Stimulated activated CD4-positive, alpha-beta T cell treated with anti-CD3 and anti-CD28 coated beads, Interleukin-12 subunit alpha, Interleukin-12 subunit beta, amount 100 ng/mL, for 48 hours (primary cell): ENCODE measurements around the gene TRMU.

Experiments used
- DNase-seq, 3 donors: peaks; one replicate each; pipeline ENCODE4 v3.0.0-alpha.2; 2020; ENCODE audit warnings: low read depth in 2 of 3, low spot score in 1 of 3

Gene TRMU

DNA sequence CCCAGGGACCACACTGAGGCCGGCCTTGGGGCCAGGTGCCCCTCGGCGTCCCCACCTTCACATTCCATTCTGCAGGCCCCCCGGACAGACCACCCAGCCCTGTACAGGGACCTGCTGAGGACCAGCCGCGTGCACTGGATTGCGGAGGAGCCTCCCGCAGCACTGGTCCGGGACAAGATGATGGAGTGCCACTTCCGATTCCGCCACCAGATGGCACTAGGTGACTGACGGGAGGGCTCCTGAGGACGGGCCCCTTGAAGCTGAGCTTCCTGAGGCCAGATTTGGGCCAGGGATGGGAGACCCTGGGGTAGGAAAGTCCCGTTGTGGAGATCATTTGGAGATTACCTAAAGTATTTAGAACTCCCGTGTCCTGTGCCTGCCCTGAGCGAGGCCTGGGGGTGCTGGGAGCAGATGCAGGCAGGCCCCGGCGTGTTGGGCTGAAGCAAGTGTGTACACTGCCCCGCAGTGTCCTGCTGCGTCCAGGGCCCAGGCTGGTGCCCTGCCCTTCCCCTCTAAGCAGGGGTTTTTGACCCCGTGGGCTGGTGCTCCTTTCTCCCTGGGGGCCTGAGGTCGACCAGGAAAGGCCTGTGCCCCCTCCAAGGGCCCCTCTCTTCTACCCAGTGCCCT, 20.0 kb downstream of the TRMU start:
- DNase-seq, result peak; percentile 27 to 54 (median 47)

DNA sequence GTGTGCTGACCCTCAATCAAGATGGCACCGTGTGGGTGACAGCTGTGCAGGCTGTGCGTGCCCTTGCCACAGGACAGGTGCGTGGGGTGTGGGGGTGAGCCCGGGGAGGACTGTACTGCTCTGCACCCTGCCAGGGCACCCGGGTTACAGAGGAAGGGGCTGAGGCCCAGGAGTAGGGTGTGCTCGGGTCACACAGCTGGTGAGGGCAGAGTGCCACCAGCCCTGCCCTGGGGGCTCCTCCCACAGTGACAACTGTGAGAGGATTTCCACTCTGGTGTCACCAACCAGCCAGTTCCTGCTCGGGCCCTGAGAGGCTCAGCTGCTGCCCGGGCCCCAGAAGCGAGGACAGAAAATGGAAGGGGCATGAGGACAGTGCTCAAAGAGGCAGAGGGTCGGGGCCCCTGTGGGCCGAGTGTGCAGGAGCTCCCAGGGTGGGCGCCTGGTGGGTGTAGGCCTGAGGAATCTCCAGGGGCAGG, 20.5 kb downstream of the TRMU start:
- no peak for DNase-seq

DNA sequence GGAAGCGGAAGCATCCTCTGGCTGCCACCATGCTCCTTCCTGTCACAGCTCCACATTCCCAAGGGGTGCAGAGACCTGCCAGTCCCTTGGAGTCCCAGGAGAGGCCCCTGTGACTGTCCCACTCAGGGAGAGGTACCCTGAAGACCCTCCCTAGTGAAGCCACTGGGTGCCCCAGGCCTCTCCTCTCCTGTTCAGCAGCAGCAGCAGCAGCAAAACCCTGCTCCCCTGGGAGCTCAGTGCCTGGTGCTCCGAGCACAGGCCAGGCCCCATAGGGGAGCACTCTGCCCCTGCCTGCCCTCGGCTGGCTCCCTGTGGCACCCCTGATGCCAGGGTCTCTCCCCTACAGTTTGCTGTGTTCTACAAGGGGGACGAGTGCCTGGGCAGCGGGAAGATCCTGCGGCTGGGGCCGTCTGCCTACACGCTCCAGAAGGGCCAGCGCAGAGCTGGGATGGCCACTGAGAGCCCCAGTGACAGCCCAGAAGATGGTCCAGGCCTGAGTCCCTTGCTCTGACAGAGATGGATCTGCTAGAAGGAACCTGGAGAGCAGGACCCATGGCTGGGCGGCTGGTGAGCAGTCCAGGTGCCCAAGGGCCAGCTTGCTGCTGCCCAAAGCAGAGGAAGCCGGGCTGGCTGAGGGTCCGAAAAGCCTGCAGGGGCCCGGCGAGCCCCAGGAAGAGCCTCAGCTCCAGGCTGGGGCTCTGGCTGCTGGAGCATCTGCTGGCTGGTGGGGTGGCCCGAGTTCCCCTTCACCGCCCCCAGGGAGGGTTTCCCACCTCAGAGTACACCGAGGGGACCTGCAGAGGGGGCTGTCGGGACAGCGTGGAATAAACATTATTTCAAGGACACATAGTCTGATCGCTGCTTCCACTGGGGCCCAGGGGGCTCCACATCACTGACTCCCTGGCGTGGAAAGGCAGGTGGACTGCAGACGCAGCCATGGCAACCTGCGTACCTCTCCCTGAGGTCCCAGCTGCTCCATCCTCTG, 21.3 kb downstream of the TRMU start:
- no peak for DNase-seq

DNA sequence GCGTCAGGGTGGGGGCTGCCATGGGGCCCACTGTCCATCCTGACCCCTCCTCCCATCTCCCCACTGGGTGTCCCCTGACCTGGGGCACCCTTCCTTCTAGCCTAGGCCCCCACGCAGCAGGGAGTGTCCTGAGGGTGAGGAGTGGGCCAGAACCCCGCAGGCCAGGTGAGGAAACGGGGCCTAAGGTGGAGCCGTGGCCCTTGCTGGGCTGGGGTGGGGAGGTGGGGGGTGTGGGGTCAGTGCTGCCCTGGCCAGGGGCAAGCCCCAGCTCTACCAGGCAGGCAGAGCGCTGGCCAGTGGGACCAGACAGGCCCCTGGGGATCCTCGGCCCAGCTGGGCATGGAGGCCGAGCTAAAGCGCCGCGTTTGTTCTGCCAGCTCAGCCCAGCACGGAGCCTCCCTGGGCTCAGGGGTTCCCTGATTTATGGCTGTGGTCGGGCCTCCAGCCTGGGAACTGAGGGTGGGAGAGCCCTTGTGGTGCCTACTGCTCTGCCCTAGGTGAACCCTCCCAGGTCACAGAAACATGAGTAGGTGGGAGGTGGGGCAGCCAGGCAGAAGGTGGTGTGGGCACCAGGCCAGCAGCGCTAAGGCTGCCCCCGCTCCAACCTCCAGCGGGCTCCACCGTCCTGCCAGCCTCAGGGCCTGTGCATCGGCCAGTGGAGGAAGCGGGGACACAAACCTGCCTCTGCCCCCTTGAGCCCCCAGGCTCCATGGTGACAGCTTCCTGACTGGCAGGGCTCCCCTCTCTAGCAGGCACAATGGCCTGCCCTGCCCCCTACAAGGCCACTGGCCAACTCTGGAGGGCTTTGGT, 22.4 kb downstream of the TRMU start:
- DNase-seq, result no peak

DNA sequence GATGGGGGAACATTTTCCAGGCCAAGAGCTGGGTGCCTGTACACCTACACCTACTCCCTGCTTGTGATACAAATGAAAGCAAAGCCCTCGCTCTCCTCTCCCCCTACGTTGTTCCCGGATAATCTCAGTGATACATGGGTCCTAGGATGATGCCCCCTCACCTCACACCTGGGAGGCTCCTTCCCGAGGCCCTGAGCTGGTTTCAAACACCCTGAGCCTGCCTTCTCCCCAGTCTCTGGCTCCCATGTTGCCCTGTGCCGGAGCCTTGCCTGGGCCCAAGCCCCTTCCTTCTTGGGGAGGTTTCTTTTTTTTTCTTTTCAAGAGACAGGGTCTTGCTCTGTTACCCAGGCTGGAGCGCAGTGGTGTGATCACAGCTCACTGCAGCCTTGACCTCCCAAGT, 23.3 kb downstream of the TRMU start:
- no peak for DNase-seq

DNA sequence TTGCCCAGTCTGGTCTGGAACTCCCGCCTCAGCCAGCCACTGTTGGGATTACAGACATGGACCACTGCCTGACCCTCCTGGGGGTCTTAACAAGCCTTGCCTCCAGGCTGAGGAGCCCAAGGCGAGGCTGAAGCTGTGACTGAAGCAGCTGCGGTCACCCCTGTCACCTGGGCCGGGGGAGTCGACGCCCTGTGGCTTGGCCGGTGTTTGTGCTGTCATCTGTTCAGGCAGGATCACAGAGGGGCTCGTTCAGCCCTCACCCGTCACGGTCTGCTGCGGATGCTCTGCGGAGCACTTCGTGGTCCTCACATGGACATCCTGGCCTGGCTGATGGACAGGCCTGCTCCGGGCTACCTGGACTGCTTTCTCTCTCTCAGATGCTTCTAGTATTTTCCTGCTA, 23.8 kb downstream of the TRMU start:
- DNase-seq, result no peak

DNA sequence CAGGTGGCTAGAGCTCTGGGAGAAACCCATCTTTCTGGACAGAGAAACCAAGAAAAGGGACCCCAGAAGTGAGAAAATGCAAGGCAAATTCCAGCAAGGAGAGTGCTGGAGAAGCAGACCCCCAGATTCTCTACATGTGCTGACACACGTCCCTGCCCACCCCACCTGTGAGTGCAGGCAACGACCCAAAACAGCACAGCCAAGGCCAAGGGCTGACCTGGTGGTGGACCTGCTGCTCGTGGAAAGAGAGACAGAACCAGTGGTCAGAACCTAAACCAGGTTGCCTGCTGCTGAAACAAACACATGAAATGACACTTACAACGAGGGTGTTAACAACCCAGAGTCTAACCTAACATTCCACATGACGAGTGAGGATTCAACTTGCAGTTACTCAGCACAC, 24.6 kb downstream of the TRMU start:
- no peak for DNase-seq

DNA sequence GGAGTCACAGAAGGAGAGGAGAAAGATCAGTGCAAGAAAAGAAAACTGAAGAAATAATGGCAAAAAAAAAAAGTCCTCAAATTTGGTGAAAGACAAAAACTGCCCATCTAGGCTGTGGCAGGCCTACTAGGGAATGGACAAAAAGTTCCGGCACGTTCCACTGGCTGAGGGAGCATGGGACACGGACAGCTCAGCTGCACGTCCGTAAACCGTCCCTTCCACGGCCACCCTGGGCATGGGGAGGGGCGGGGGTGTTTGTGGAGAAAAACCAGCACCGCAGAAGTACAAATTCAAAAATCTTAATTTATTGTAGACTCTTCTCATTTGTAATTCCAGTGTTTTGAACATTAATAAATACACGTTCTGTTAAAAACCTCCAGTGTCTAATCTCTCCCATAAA, 25.4 kb downstream of the TRMU start:
- DNase-seq, result no peak

DNA sequence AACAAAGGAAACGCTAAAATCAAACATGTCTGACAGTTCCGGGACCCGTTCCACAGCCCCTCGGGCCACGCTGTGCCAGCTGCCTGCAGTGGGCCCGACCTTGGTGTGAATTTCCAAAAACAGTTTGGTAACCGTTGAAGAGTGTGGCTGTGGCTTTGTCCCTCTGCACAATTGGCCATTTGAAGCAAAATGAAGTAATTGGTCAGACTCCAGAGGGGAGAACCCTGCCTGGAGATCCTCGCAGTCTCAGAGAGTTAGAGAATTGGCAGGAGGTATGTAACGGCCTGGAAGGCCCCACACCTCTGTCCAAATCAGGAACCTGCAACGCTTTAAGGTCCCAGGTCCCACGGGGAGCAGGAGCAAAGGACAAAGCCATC, 26.3 kb downstream of the TRMU start:
- no peak for DNase-seq

DNA sequence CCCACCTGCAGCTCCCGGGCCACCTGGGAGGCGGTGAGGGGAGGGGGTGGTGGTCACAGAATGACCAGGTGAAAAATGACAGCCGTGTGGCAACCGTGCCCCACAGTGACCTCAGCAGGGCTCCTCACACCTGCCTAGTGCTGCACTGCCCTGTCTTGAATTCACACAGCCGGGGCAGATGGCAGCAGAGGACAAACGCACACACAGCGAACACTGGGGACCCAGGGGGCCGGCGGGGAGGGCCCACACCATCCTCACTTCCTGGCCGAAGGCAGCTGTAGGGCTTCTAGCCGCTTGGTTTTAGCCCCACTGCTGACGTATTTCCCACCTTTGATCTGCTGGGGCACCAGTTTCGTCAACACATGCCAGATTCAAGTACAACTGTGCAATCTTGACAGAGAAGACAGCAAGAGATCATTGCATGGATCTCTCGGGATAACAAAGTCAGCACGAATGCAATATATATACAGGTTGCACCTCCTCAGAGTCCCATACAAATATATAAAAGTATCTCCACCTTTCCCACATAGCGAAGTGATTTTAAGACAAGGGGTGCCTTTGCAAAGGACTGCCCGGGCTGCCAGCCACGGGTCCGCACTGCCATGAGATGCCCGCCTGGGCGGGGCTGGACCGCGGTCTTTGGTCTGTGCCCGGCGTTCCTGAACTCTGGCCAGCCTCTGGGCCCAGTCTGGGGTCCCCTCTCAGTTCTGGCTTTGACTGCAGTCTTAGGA, 26.9 kb downstream of the TRMU start:
- no peak for DNase-seq

DNA sequence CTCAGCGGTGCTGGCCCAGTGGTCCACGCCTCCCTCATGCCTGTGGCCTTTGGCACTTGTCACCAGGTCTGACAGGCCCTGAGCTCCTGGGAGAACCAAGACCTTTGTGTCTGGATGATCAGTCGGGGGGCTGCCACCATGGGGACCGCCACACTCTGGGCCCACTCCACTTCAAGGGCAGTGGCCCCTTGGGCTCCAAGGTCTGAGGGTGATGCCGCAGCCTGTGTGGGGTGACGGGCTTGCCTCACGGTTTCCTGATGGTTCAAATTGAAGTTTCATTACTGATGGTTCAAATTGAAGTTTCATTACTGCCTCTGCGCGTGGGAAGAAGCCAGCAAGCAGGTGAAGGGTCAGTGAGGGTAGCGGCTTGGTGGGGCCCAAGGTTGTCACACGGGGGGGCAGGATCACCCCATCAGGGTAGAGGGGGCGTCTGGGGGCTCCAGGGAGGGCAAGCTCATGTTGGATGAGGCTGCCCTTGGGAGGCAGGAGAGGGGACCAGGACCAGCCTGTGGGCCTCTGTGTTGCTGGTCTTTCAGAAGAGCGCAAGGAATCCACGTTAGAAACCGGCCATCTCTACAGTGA, 27.5 kb downstream of the TRMU start:
- no peak for DNase-seq

DNA sequence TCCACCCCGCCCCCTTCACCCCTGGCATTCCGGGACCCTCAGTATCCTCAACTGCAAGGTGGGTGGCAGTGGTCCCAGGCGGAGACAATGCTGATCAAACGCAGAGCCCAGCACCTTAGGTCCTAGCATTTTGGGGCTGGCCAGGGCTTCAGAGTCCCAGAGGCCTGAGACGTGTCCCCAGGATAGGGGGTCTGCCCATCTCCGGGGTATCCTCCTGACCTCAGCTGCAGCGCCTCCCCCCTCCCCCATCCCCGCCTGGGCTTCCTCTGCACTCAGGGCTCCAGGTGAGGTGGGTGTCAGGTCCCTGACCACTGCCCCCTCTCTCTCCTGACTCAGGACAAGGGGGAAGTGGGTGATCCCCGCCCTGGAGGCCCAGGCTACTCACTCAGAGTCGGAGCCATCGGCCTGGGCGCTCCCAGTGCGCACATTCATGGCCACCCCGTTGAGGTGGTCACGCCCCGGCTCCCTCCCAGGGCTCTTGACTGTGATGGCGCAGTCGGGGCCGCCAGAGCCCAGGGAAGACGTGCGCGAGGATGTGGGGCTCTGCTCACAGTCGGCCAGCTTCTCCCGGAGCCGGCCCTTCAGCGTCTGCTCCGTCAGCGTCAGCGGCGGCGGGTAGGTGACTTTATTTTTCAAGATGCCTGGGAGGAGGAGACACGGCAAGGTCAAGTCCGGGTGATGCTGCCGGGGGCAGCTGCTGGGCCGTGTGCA, 28.3 kb downstream of the TRMU start:
- no peak for DNase-seq

DNA sequence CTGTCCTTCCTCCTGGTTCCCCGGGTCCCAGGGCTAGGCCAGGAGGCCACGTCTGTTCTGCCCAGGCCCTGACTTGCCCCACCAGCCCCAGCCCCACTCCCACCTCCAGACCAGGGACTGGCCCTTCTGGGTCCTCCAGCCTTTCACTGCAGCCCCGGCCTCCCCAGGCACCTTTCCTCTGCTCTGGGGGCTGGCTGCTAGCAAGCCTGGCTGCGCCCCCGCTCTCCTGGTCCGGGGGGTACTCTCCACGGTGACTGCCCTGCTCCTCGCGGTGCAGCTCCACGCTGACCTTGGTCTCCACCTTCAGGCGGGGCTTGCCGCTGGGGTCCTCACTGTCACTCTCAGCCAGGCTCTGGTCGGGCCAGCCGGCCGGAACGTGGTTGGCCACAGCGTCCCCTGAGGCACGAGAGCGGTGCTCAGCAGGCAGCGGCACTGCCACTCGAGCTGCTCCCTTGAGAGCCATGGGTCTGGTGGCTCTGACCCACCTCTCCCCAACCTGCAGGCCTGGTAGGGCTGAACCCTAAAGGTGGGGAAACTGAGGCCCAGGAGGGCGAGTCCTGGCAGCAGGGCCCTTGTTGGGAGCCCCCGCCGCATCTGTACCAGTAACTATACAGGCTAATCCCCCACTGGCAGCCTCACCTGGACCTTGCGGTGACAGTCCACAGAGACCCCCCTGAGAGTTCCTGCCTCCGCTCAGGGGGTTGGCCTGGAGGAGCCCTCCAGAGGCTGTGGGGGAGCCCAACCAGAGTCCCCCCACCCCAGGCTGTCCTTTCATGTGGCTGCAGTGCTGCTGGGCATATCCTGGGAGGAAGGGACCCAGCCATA, 29.0 kb downstream of the TRMU start:
- no peak for DNase-seq

DNA sequence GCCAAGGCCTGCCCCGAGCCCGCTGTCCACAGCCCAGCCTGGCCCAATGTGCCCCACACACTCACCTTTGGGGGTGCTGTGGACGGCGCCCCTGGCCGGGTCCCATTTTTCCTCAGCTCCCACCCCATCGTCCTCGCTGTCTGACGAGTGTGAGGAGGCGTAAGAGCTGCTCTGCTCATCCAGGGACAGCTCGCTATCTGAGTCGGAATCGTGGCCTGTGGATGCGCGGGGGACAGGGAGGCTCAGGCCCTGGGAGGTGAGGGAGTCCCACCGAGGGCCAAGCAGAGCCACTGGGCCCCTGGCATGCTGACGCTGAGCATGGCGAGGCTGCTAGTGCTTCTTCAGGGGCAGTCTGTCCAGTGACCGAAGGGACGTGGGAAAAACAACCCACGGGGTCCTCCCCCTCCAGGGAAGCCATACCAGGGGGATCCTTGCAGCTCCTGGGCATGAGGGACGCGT, 29.7 kb downstream of the TRMU start:
- no peak for DNase-seq

DNA sequence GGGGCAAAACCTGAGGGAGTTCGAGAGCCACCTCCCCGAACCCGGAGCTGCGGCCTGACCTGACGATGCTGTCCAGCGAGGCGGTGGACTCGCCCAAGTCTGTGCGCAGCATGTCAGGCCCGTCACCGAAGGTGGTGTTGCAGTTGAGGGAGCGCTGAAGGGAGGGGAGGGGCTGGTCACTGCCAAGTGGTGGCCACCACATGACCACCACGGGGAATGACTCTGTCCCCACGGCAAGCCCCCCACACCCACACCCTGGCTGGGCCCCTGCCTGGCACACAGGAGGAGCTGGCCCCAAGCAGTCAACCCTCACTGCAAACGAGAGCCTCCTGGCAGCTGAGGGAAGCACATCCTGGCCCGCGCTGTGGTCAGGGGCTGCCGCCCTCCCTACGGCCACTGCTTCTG, 30.8 kb downstream of the TRMU start:
- DNase-seq, result no peak

DNA sequence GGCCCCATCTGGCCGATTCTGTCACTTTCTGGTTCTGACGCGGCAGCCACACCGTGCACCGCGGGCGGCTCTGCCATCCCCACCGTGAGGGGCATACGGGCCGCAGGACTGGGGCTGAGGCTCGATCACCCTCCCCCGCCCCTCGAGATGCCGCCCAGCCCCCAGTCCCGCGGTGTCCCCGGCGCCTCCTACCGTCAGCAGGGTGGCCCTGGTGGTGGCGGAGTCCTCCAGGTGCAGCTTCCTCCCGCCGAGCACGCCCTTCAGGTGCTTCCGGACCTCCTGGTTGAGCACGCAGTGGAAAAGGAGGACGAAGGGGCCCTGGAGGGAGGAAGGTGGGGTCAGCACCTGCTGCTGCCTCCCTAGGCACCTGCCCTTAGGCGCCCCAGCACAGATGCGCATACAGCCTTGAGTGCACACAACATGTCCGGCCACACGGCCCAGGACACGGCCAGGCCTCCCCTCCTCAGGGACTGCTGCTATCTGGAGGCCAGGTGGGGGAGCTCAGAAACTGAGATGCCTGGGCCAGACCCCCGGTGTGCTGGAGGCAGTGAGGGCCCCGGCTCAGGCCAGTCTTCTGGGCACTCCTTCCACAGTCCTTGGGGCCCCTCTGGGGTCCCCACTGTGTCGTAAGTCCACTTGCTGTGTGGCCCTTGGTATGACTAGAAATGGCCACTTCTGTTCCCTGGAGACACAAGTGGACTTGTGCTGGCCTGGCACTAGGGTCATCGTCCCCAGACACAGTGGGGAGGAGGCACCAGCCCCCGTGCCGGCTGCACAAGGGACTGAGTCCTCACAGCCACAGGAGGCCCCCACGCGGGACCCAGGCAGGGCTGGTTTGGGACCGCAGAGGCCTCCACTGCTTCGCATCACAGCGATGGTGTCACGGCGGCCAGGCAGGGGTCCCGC, 31.5 kb downstream of the TRMU start:
- DNase-seq, result no peak

DNA sequence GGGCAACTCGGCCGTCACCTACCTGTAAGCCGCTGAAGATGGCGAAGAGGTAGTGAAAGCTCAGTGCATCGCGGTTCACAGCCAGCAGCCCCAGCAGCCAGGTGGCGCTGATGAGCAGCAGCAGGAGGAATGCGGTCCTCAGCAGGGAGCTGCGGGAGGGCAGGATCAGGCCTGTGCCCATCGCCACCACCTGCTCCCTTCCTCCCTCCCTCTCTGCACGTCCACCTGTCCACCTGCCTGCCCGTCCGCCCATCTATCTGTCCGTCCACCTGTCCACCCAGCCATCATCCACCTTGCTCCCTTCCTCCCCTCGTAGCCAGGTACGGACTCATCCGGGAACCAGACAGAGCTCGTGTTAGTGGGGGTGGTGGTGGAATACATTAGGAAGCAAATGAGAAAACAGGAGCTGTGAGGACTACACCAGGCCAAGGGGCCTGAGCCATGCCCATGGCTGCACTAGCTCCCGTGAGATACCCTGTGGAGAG, 32.2 kb downstream of the TRMU start:
- peak; percentile 38 to 62 (median 59) for DNase-seq

DNA sequence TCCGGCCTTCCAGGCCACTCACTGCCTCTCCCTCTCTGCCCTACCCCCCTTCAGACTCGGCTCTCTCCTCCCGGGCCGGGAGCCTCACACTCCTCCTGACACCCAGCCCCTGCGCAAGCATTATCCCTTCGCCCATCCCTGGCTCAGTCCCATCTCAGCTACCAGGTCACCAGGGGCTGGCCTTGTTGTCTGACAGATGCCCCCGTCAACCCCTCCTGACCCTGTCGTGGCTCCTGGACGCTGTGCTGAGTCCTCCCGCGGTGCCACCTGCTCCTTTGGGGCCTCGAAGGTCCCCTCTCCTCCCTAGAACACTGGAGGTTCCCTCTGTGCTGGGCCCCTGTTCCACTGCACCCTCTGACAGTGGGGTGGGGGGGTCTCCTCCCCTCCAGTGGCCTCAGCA, 32.9 kb downstream of the TRMU start:
- DNase-seq, result no peak
